Measurements from ENCODE around the gene ARHGAP26.

Gene ARHGAP26

DNA sequence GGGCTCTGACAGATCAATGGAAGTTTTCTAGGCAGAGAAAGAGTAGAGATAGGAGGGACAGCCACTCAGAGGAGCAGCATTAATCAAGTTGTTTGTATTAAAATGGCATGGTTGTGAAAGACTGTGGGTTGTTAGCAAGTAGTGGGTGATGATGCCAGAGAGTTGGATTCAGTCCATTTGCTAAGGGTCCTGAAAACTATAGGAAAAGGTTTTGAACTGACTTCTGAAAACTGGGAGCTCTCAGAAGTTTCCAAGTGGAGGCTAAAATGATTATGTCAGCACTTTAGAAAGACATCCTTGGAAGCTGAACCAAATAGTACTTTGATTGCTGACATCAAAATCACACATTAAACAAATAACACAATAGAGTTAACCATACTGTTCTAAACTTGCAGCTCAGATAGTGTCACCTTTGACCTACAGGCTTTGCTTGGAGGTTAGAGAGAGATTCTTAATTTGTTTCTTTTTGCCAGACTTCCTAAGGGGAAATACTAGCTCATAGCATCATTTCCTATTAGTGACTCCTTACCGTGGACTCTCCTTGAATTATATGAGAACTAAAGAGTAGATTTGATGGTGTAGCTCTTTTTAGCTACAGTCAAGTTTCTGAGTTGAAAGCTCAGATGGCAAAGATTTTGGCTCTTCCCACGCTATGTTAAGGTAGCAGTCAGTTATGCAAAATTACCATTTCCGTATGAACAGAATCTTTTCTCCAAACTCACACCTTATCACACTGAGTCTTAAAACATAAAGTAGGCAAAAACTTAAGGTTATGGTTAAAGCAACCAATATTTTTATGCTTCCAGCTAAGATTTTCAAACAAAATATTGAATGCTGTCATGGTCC is 356.2 kb downstream of the ARHGAP26 start:
- no peaks in the 10 kb centered on the region for H3K27me3 ChIP-seq
- no peaks in the 10 kb centered on the region for H3K9me3 ChIP-seq
- H3K36me3 ChIP-seq, result peaks cover 3% of the 10 kb centered on the region
- no peak overlapping the region for H3K4me3 ChIP-seq (ENCODE audit: low read depth in 1 of 2, low read length in 1 of 2)
- TF ChIP-seq, protein P1, sequence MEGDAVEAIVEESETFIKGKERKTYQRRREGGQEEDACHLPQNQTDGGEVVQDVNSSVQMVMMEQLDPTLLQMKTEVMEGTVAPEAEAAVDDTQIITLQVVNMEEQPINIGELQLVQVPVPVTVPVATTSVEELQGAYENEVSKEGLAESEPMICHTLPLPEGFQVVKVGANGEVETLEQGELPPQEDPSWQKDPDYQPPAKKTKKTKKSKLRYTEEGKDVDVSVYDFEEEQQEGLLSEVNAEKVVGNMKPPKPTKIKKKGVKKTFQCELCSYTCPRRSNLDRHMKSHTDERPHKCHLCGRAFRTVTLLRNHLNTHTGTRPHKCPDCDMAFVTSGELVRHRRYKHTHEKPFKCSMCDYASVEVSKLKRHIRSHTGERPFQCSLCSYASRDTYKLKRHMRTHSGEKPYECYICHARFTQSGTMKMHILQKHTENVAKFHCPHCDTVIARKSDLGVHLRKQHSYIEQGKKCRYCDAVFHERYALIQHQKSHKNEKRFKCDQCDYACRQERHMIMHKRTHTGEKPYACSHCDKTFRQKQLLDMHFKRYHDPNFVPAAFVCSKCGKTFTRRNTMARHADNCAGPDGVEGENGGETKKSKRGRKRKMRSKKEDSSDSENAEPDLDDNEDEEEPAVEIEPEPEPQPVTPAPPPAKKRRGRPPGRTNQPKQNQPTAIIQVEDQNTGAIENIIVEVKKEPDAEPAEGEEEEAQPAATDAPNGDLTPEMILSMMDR (IDR thresholded peaks at IDR 0.05), result no peak
- H3K27ac ChIP-seq, result peak overlapping the region; percentile 90
- H3K4me1 ChIP-seq (ENCODE audit: control insufficient read depth in 1 of 2, insufficient read depth in 1 of 2, low read depth in 1 of 2, low read length in 1 of 2), result peaks cover 12 to 35% of the 10 kb centered on the region in 2 experiments

DNA sequence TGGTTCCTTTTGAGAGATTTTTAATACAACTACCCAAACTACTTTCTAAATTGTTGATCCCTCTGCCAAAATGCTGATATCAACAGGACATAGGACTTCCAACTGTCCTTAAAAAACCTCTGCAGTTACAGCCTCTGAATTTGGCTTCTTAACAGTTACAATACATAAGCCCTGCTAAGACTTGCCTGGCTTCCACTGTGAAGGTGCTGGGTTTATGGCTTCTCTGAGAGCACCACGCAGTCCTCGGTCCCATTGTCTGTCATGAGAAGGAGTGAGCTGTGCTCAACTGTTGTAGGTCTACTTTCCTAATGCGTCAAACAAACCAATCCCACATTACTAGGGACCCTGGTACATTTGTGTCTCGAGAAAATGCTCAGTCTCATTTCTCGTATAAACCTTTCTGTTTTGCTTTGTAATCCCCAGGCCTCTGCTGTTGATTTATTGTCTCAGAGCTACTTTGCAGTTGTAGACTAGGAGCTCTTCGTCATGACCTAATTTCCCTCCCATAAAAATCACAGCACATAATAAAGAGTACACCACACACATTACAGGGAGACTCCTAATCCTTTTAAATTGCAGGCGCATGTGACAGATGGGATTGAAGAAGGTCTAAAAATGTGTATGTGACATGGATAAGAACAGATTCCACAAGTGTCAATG is 358.4 kb downstream of the ARHGAP26 start:
- H3K36me3 ChIP-seq, result no peaks in the 10 kb centered on the region

DNA sequence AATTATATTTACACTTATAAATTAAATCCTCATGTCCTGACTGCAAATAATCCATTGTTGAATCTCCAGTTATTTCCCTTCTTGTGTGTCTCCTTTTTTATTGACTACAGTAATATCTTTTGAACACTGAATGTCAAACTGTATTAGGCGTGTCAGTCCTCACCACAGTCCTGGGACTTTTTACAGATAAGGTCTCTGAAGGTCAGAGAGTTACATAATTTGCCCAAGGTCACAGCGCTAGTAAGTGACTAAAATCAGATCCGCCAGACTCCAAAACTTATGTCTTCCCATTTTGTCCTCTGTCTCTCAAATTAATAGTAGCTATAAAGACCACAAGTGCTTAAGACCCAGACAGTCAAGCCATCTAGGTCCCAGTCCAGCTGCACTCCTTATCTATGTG is 359.0 kb downstream of the ARHGAP26 start:
- no peak overlapping the region for H3K27ac ChIP-seq
- no peaks in the 10 kb centered on the region for H3K9me3 ChIP-seq
- no peak overlapping the region for H3K4me3 ChIP-seq (ENCODE audit: low read depth in 1 of 2, low read length in 1 of 2)
- peaks cover 6% of the 10 kb centered on the region for H3K36me3 ChIP-seq
- peaks cover 12 to 24% of the 10 kb centered on the region in 2 experiments for H3K4me1 ChIP-seq (ENCODE audit: control insufficient read depth in 1 of 2, insufficient read depth in 1 of 2, low read depth in 1 of 2, low read length in 1 of 2)
- TF ChIP-seq, protein P1 (IDR thresholded peaks at IDR 0.05), result no peak
- no peaks in the 10 kb centered on the region for H3K27me3 ChIP-seq

More for the DNA sequence above, 358.4 kb downstream of the ARHGAP26 start:
- Histone ChIP-seq H3K4me1 (ENCODE audit: control insufficient read depth in 1 of 2, insufficient read depth in 1 of 2, low read depth in 1 of 2, low read length in 1 of 2) (peaks cover 12 to 30% of the 10 kb centered on the region in 2 experiments), H3K4me3 (ENCODE audit: low read depth in 1 of 2, low read length in 1 of 2) (no peak overlapping the region), H3K27ac (peak overlapping the region; percentile 14), H3K27me3 (no peaks in the 10 kb centered on the region), H3K9me3 (no peaks in the 10 kb centered on the region)
- TF ChIP-seq, protein P1 (IDR thresholded peaks at IDR 0.05), result no peak

DNA sequence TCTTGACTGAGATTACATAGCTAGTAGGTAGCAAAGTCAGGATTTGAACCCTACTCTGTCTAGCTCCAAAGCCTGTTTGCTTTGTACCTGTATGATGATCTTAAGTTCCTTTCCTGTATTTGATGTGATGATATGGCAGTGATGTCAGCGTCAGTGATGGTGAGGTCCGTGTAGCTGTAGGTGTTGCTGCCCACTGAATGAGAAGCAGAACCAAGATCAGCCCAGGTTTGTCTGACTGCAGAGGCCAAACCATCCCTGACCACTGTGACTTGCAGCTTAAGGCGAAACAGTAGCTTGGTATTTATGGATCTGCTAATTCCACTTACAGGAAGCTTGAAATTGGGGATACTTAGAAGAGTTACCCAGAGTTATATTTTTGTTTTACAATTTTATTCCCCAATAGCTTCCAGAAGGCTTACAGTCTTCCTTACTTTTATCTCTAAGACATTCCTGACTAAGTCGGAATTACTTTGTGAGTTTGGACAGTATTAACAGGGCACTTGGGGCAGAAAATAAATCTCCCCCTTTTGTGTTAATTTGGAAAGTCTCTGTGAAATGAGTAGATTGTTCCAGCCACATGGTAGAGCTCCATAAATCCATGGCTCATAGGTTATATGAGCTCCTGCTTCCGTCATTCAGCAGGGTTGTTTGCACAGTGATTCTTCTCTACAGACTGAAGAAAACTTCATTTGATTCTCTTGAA is 359.9 kb downstream of the ARHGAP26 start:
- TF ChIP-seq, protein P1 (IDR thresholded peaks at IDR 0.05), result no peak
- H3K27ac ChIP-seq, result no peak overlapping the region
- no peaks in the 10 kb centered on the region for H3K9me3 ChIP-seq

DNA sequence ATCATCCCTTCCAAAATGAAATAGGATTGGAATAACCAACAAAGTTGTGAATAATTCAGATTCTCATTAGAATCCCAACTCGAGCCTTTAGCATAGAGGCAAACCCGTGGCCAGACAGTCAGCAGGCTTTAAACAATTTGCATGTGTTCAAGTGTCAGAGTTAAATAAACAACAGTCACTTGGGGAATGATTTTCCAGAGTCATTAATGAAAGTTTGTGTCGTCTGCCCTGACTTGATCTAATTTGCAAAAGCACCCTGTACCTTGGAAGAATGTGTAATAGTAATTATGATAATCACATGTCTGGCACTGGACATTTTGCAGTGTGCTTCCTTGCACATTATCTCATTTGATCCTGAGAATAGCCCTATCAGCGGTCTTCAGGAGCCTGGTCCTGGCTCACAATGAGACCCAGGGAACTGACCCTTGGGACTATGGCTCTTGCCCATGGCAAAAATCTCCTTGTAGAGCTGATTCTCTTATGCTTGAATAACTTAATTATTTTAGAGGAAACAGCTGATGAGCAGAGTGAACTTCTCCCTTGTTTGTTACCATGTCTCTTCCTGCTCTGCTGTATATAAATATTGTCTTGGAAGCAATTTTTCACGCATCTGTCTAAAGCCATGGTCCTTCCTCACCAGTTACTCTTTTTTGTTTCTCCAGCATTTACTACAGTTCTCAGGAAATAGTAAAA is 360.6 kb downstream of the ARHGAP26 start:
- Histone ChIP-seq H3K27ac (no peak overlapping the region), H3K27me3 (no peaks in the 10 kb centered on the region), H3K4me3 (ENCODE audit: low read depth in 1 of 2, low read length in 1 of 2) (no peak overlapping the region), H3K4me1 (ENCODE audit: control insufficient read depth in 1 of 2, insufficient read depth in 1 of 2, low read depth in 1 of 2, low read length in 1 of 2) (peaks cover 0 to 9% of the 10 kb centered on the region in 2 experiments), H3K36me3 (peaks cover 22% of the 10 kb centered on the region), H3K9me3 (no peaks in the 10 kb centered on the region)
- TF ChIP-seq, protein P1 (IDR thresholded peaks at IDR 0.05), result no peak

More for the DNA sequence above, 359.9 kb downstream of the ARHGAP26 start:
- peaks cover 15% of the 10 kb centered on the region for H3K36me3 ChIP-seq
- peaks cover 4 to 16% of the 10 kb centered on the region in 2 experiments for H3K4me1 ChIP-seq (ENCODE audit: control insufficient read depth in 1 of 2, insufficient read depth in 1 of 2, low read depth in 1 of 2, low read length in 1 of 2)
- H3K4me3 ChIP-seq (ENCODE audit: low read depth in 1 of 2, low read length in 1 of 2), result no peak overlapping the region
- no peaks in the 10 kb centered on the region for H3K27me3 ChIP-seq

Data from neutrophil (primary cell).